Measurements from ENCODE around the gene PRKCH. TPM values are rescaled to one million over a fixed set of nuclear protein-coding genes. Genes with fewer than 3 reads are reported as not detected.

PRKCH gene
- total RNA-seq, 1 donor from 2014 or later = 8.4 TPM

DNA sequence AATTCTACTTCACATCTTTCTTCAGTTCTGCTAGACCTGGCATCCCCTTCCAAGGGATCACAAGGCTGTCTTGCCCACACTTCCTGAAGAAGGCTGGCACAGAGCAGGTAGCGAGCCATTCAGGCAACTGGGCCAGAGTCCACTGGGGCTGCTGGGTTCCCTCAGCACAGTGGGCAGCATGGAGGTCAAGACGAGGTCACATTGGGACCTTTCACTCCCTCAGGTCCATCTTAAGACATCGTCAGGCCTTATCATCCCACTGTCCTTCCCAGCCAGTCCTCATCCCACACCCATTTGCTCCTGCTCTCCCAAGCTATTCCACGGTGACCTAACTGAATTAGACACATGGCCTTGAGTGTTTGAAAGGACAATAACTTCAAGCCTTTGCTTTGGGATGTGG, 230.9 kb downstream of the PRKCH start:
- Histone ChIP-seq H3K27me3 (ENCODE audit: control insufficient read depth, insufficient read depth, low read length) (no peaks in the 10 kb centered on the region), H3K4me3 (ENCODE audit: low read depth, low read length) (no peak overlapping the region), H3K36me3 (ENCODE audit: control insufficient read depth, insufficient read depth, low read length) (no peaks in the 10 kb centered on the region)
- no peak for TF ChIP-seq CTCF (IDR thresholded peaks at IDR 0.05; ENCODE audit: insufficient read depth, low read length, poor library complexity, severe bottlenecking)
- DNase-seq (ENCODE audit: low read depth) = no peak

DNA sequence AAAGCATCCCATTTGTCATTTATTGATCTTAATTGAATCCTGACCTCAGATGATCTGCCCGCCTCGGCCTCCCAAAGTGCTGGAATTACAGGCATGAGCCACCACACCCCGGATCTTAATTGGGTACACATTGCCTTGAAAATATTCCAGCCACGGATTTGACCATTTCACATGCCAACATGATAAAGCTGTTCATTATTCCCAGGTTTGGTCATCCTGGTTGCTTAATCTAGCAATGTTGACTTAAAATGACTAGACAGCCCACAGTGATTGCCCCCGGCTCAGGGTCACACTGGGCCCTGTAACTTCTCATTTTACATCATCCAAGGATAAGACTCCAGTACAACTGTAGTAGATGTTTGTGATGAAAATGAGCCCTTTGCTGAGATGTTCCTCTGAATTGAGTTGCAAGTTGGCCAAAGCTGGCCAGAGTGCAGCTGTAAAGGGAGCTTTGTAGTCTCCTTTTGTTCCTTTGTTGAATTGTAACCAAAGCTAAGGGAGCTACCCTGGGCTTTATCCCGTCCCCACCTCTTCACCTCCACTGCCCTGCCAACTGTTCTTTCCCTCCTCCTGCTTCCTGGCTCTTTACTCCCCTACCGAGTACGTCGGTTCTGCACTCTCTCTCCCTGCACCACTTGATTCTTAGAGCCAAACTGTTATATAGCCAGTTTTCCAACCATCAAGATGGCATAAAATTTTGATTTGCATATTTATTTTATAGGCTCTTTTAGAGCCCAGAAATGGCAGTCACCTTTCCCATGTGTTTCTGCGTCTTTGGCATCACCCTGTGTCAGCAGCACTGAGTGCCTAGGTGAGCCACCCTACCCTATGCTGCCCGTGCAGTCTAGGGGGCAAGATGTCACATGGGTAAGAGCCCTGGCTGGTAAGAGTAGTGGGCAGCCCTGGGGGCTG, 232.6 kb downstream of the PRKCH start:
- Histone ChIP-seq H3K27me3 (ENCODE audit: control insufficient read depth, insufficient read depth, low read length) (no peaks in the 10 kb centered on the region), H3K4me3 (ENCODE audit: low read depth, low read length) (no peak overlapping the region), H3K36me3 (ENCODE audit: control insufficient read depth, insufficient read depth, low read length) (no peaks in the 10 kb centered on the region)
- no peak for TF ChIP-seq CTCF (IDR thresholded peaks at IDR 0.05; ENCODE audit: insufficient read depth, low read length, poor library complexity, severe bottlenecking)
- DNase-seq (ENCODE audit: low read depth) = peak; percentile 91

DNA sequence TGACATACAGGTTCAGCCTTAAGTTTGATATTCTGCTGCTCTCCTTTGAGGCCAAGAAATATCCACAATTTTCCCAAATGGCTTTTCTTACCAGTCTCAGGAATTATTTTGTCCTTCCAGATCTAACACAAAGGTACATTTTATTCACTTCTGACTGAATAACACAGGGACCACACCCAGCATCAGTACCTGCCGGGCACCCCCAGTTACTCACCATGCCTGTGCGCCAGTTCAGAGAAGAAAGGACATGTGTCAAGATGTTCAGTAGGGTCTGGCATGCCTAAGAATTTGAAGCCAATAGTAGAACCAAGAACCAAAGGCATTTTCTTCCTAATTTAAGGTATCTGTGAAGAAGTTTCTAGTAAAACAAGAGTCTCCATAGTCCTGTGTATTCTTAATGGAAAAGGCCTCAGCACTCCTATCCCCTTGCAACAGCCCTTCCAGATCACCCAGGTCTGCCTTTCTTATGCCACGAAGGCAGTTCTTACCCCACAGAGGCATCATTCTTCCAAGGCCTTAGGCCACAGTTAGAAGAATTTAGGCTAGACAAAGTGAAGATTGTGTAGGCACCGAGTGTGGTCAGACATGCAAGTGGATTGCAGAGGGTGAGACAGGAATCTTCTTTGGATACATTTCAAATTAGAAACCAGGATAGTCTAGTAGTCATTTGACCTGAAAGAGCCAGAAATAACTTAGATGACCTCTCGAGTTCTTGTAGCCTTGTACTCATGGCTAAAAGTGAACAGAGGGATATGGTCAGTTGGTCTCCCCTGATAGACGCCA, 233.9 kb downstream of the PRKCH start:
- Histone ChIP-seq H3K36me3 (ENCODE audit: control insufficient read depth, insufficient read depth, low read length) (no peaks in the 10 kb centered on the region), H3K4me3 (ENCODE audit: low read depth, low read length) (no peak overlapping the region), H3K27me3 (ENCODE audit: control insufficient read depth, insufficient read depth, low read length) (no peaks in the 10 kb centered on the region)
- no peak for TF ChIP-seq CTCF (IDR thresholded peaks at IDR 0.05; ENCODE audit: insufficient read depth, low read length, poor library complexity, severe bottlenecking)
- no peak for DNase-seq (ENCODE audit: low read depth)

DNA sequence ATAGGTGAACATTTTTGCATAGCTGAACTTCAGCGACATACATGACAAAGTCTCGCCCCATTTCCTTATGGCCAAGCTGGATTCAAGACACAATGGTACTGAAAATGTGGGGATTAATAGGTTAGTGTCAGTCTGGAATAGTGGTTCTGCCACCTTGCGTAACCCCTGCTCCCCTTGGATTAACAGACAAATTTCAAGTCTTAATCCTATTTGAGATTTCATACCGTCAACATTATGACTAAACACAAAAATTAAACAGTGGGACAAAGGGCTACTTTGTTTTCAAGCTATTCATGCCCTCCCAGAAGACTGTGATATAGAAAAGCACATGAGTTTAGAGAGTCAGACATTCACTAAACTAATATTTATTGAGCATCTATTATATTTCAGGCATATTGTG, 235.1 kb downstream of the PRKCH start:
- Histone ChIP-seq H3K36me3 (ENCODE audit: control insufficient read depth, insufficient read depth, low read length) (no peaks in the 10 kb centered on the region), H3K4me3 (ENCODE audit: low read depth, low read length) (no peak overlapping the region), H3K27me3 (ENCODE audit: control insufficient read depth, insufficient read depth, low read length) (no peaks in the 10 kb centered on the region)
- TF ChIP-seq CTCF (IDR thresholded peaks at IDR 0.05; ENCODE audit: insufficient read depth, low read length, poor library complexity, severe bottlenecking) = no peak
- no peak for DNase-seq (ENCODE audit: low read depth)

DNA sequence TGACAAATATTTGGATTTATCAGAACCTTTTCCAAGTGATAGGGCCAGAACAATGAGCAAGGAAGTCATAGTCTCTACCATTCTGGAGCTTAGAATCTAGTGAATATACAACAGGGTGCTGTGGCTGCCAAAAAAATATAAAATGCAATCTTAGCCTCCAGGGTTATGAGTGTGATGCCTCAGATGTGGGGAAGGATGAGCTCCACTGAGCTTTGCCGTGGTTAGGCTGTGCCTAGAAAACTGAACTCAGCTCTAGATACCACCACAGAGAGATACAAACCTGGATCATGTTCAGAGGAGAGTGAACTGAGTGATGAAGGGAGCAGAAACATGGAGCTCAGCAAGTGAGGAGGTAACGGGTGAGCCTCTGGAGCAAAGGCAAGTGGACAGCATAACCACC, 235.9 kb downstream of the PRKCH start:
- DNase-seq (ENCODE audit: low read depth) = no peak
- no peak overlapping the region for H3K4me3 ChIP-seq (ENCODE audit: low read depth, low read length)
- no peaks in the 10 kb centered on the region for H3K27me3 ChIP-seq (ENCODE audit: control insufficient read depth, insufficient read depth, low read length)
- TF ChIP-seq CTCF (IDR thresholded peaks at IDR 0.05; ENCODE audit: insufficient read depth, low read length, poor library complexity, severe bottlenecking) = no peak
- H3K36me3 ChIP-seq (ENCODE audit: control insufficient read depth, insufficient read depth, low read length) = no peaks in the 10 kb centered on the region
